ENCODE data around the gene IGFBP4. TPM values are rescaled to one million over a fixed set of nuclear protein-coding genes. Genes with fewer than 3 reads are reported as not detected.

Gene IGFBP4
- total RNA-seq, 2 donors from 2014 or later = 132 to 154 TPM

Other genes with a start within 250 kb of the IGFBP4 start
- 10 to 100 TPM; 12.6 to 27.0 TPM for gene WIPF2, start 224.1 kb upstream of the IGFBP4 start, total RNA-seq
- gene CDC6, start 155.6 kb upstream of the IGFBP4 start, total RNA-seq = 10 to 100 TPM in 1 of 2 donors, 1 to 10 TPM in 1; 2.1 to 10.3 TPM
- gene RARA, start 134.3 kb upstream of the IGFBP4 start, total RNA-seq = 10 to 100 TPM; 24.4 to 70.6 TPM
- 1 to 10 TPM in 1 of 2 donors, under 1 TPM in 1; 0.82 to 5.3 TPM for gene GJD3, start 78.7 kb upstream of the IGFBP4 start, total RNA-seq
- gene TOP2A, start 25.6 kb upstream of the IGFBP4 start, total RNA-seq = 10 to 100 TPM in 1 of 2 donors, 1 to 10 TPM in 1; 3.1 to 15.9 TPM
- gene TNS4, start 58.2 kb downstream of the IGFBP4 start, total RNA-seq = 10 to 100 TPM; 51.3 to 56.1 TPM
- gene CCR7, start 122.0 kb downstream of the IGFBP4 start, total RNA-seq = under 1 TPM in 1 of 2 donors, not detected in 1; 0.40 TPM
- 10 to 100 TPM; 65.7 to 82.0 TPM for gene SMARCE1, start 204.4 kb downstream of the IGFBP4 start, total RNA-seq
- gene KRT222, start 221.7 kb downstream of the IGFBP4 start, total RNA-seq = under 1 TPM; 0.05 to 0.91 TPM